Sigmoid colon (tissue), 4 donors: Measurements from ENCODE around the gene VCP.

Experiments
- CTCF ChIP-seq, 4 experiments: fragments of 450-650 bp in 3 of 4; fragments of 200-600 bp in 1 of 4; IDR thresholded peaks; one replicate each; pipeline ENCODE4 v1.5.1; 2016 to 2019; ENCODE audit warnings: antibody characterized with exemption in 4 of 4, mild to moderate bottlenecking in 3 of 4, moderate library complexity in 2 of 4
- EP300 ChIP-seq, 4 donors: sonication (generic); formaldehyde crosslinking; IDR thresholded peaks; one replicate each; pipeline ENCODE4 v1.6.1; 2017; ENCODE audit warnings: antibody characterized with exemption in 4 of 4
- POLR2A ChIP-seq, 2 donors: fragments of 450-650 bp; IDR thresholded peaks; one replicate each; pipeline ENCODE4 v1.6.1; 2016; ENCODE audit warnings: antibody characterized with exemption in 2 of 2, mild to moderate bottlenecking in 2 of 2, moderate library complexity in 2 of 2
- POLR2AphosphoS5 ChIP-seq, 4 donors: sonication (generic); formaldehyde crosslinking; IDR thresholded peaks; one replicate each; pipeline ENCODE4 v1.6.1; 2017; ENCODE audit warnings: antibody characterized with exemption in 4 of 4

- no peak for TF ChIP-seq POLR2A (IDR thresholded peaks at IDR 0.05)
- TF ChIP-seq CTCF (IDR thresholded peaks at IDR 0.05), result no peak
- no peak for TF ChIP-seq POLR2AphosphoS5 (IDR thresholded peaks at IDR 0.05)
- no peak for TF ChIP-seq EP300 (IDR thresholded peaks at IDR 0.05)
These were observed 36.0 kb upstream of the VCP start for GRCh38 chr9:35108461-35108860.
